ENCODE measurements around the gene GMIP.
"Not testable (repeated sequence)": the region's sequence is repeated elsewhere in the genome, so short reads cannot be mapped to it uniquely, and the experiment has no call there.

The GMIP gene

GRCh38 chr19:19634516-19635312 lies 8.7 kb downstream of the GMIP start:
- DNase-seq (ENCODE audit: low read depth in 3 of 3): no peak

- DNase-seq (ENCODE audit: low read depth in 3 of 3): no peak
Observed at GRCh38 chr19:19633711-19634515, 9.5 kb downstream of the GMIP start.

- no peak for DNase-seq (ENCODE audit: low read depth in 3 of 3)
Observed at GRCh38 chr19:19632661-19633060, 10.8 kb downstream of the GMIP start.

- DNase-seq (ENCODE audit: low read depth in 3 of 3): no peak
Observed at GRCh38 chr19:19631346-19631745, 12.1 kb downstream of the GMIP start.

GRCh38 chr19:19630426-19630825 lies 13.0 kb downstream of the GMIP start:
- DNase-seq (ENCODE audit: low read depth in 3 of 3): no peak

- DNase-seq (ENCODE audit: low read depth in 3 of 3): no peak
Observed at GRCh38 chr19:19630062-19630414, 13.4 kb downstream of the GMIP start.

- DNase-seq (ENCODE audit: low read depth in 3 of 3): peak; percentile 23 to 30 (median 28)
Observed at GRCh38 chr19:19628501-19629134, 14.8 kb downstream of the GMIP start.

DNA sequence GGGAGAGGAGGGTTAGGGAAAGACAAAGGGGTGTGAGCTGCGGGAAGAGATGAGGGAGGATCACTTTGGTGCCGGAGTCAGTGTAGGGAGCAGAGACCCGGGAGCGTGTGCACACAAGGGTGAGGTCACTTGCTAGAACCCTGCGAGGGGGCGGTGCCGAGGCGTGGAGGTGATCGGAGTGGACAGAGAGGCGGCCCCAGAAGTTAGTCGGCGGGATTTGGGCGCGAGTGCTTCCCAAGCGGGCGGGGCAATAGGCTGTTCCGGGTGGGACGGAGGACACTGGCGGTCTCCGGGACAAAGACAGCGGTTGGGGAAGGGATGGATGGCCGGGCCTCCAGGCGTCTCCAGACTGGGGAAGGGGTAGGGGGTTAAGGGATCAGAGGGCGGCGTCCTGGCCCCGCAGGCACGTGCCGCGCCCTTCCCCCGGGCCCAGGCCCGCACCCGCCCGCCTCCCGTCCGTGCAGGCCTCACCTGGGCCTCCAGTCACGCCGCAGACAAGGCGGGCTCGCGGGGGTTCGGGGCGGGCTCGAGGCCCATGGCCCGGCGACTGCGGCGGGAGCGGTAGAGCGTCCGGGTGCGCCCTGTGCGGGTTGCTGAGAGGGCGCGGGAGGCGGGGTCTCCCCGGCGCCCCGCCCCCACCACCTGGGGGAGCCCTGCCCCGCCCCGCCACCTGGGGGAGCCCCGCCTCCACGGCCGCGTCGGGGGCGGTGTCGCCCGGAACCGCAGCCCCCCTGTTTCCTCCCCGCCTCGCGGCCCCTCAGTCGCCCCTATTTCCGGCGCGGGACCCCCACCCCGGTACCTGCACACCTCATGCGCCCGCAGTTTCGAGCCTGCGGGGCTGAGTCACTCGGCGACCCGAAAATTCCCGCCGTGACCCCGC lies 15.6 kb downstream of the GMIP start, which contains the start of gene LPAR2:
LPAR2 (minus strand) TSS at position 600 of the 880 bp plus-strand sequence. CDS start 945 bp downstream, outside the sequence.
- DNase-seq (ENCODE audit: low read depth in 3 of 3): peak; percentile 61 to 70 (median 65)

GRCh38 chr19:19626516-19627472 lies 16.7 kb downstream of the GMIP start:
- no peak for DNase-seq (ENCODE audit: low read depth in 3 of 3)

DNA sequence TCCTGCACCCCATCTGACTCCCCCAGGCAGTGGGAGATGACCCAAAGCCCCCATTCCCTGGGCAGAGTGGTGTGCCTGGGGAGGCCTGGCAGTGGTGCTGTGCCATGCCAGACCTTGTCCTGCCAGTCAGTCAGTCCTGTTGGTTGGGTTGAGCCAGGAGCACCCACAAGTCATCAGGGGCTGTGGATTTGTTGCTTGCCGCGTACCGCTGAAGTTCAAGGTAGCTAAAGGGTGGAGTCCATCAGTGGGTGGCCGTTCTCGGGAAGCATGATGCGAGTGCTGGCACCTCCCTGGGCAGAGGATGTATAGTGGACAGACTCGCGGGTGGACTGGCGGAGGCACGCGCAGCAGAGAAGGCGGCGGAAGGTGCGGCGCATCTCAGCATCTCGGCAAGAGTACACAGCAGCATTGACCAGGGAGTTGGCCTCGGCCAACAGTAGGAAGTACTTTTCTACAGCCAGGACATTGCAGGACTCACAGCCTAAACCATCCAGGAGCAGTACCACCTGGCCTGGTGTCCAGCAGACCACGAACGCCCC lies 19.4 kb downstream of the GMIP start:
- DNase-seq (ENCODE audit: low read depth in 3 of 3): no peak

DNA sequence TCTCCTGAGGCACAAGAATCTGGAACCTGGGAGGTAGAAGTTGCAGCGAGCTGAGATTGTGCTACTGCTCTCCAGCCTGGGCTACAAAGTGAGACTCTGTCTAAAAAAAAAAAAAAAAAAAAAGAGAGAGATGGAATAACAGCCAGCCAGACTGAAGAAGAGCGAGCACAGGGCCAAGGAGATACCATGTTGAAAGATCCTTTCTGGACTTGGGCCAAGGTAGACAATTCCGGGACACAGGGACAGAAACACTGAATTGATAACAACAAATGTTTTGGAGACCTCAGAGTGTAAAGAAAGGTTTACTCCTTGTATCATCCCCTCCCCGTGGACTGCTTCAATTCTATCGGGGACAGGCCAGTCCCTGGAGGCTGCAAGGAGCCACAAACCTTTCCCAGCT lies 20.1 kb downstream of the GMIP start:
- no peak for DNase-seq (ENCODE audit: low read depth in 3 of 3)

- no peak for DNase-seq (ENCODE audit: low read depth in 3 of 3)
Observed at GRCh38 chr19:19619849-19620210, 23.6 kb downstream of the GMIP start.

DNA sequence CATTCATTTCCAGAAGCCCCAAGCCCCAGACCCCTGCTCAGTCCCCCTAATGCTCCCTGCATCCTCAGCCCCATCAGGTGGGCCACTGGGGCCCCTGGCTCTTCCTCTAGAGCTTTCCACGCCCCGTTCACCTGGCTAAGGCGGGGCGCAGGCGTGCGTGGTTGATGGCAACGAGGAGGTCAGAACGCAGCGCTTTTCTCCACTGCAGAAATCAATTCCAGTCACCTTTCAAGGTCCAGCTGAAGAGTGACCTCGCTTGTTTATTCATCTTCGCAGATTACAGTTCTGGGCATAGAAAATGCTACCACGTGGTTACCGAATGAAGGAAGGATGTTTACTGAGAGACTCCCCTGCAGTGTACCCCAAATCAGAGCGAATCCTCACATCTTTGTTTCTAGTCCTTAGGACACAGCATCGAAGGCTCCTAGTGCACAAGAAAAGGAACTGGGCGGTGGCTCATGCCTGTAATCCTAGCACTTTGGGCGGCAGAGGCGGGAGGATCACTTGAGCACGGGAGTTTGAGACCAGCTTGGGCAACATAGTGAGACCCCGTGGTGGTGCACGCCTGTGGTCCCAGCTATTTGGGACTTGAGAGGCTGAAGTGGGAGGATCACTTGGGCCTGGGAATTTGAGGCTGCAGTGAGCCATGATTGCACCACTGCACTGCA lies 24.1 kb downstream of the GMIP start:
- DNase-seq (ENCODE audit: low read depth in 3 of 3): no peak

GRCh38 chr19:19618219-19619051 lies 25.0 kb downstream of the GMIP start, which contains the start of gene PBX4:
TSS of gene PBX4 (minus strand) at chr19:19618687. CDS start at chr19:19618629, 58 bp downstream.
- DNase-seq (ENCODE audit: low read depth in 3 of 3): peak; percentile 98 to 99 (median 98)

GRCh38 chr19:19615086-19615485 lies 28.4 kb downstream of the GMIP start:
- no peak for DNase-seq (ENCODE audit: low read depth in 3 of 3)

DNA sequence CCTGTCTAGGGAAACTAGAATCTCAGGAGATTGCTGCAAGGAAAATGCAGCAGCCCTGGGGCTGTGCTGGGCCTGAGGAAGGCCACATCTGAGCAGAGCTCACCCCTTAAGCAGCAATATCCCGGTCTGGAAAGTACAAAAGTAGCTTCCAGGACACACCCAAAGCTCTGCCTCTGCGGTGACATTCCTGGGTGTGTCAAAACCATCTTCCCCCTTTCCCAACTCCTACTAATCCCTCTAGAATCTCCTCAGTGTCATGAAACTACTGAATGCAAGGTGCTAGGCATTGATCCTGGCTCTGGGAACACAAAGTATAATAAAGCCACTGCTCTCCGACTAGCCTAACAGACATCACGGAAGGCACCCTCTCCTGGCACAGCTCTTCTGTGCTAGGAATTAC lies 30.0 kb downstream of the GMIP start:
- DNase-seq (ENCODE audit: low read depth in 3 of 3): no peak

- no peak for DNase-seq (ENCODE audit: low read depth in 3 of 3)
Observed at GRCh38 chr19:19610376-19611202, 32.9 kb downstream of the GMIP start.

- not testable (repeated sequence) for DNase-seq (ENCODE audit: low read depth in 3 of 3)
Observed at GRCh38 chr19:19606686-19607085, 36.8 kb downstream of the GMIP start.
